ENCODE measurements around the gene SLC28A1.

SLC28A1 gene

GRCh38 chr15:84893607-84894006 lies 9.1 kb downstream of the SLC28A1 start:
- DNase-seq (ENCODE audit: low spot score) = no peak
- TF ChIP-seq CTCF (IDR thresholded peaks at IDR 0.05; ENCODE audit: borderline replicate concordance, control extremely low read depth, extremely low read depth, insufficient read depth, missing control alignments) = no peak
- in situ Hi-C loops (cut with MboI; ENCODE audit: low sequenced_read_pairs, unreplicated experiment) = no loop called here

- no peak for DNase-seq (ENCODE audit: low spot score)
- TF ChIP-seq CTCF (IDR thresholded peaks at IDR 0.05; ENCODE audit: borderline replicate concordance, control extremely low read depth, extremely low read depth, insufficient read depth, missing control alignments) = no peak
- in situ Hi-C loops (cut with MboI; ENCODE audit: low sequenced_read_pairs, unreplicated experiment) = no loop called here
These were observed 10.4 kb downstream of the SLC28A1 start for GRCh38 chr15:84894736-84895425.

- no peak for DNase-seq (ENCODE audit: low spot score)
- no peak for TF ChIP-seq CTCF (IDR thresholded peaks at IDR 0.05; ENCODE audit: borderline replicate concordance, control extremely low read depth, extremely low read depth, insufficient read depth, missing control alignments)
- in situ Hi-C loops (cut with MboI; ENCODE audit: low sequenced_read_pairs, unreplicated experiment) = no loop called here
These were observed 14.3 kb downstream of the SLC28A1 start for GRCh38 chr15:84898761-84899160.

GRCh38 chr15:84899750-84900149 lies 15.3 kb downstream of the SLC28A1 start:
- no peak for TF ChIP-seq CTCF (IDR thresholded peaks at IDR 0.05; ENCODE audit: borderline replicate concordance, control extremely low read depth, extremely low read depth, insufficient read depth, missing control alignments)
- no peak for DNase-seq (ENCODE audit: low spot score)
- in situ Hi-C loops (cut with MboI; ENCODE audit: low sequenced_read_pairs, unreplicated experiment) = no loop called here

GRCh38 chr15:84901540-84901939 lies 17.1 kb downstream of the SLC28A1 start:
- in situ Hi-C loops (cut with MboI; ENCODE audit: low sequenced_read_pairs, unreplicated experiment) = no loop called here
- no peak for TF ChIP-seq CTCF (IDR thresholded peaks at IDR 0.05; ENCODE audit: borderline replicate concordance, control extremely low read depth, extremely low read depth, insufficient read depth, missing control alignments)
- DNase-seq (ENCODE audit: low spot score) = no peak

- in situ Hi-C loops (cut with MboI; ENCODE audit: low sequenced_read_pairs, unreplicated experiment) = no loop called here
- no peak for DNase-seq (ENCODE audit: low spot score)
- TF ChIP-seq CTCF (IDR thresholded peaks at IDR 0.05; ENCODE audit: borderline replicate concordance, control extremely low read depth, extremely low read depth, insufficient read depth, missing control alignments) = no peak
These were observed 19.3 kb downstream of the SLC28A1 start for GRCh38 chr15:84903751-84904150.

Measured in GM13976 (cell line).